Measurements from ENCODE around the gene CARD11. TPM values are rescaled to one million over a fixed set of nuclear protein-coding genes. Genes with fewer than 3 reads are reported as not detected.

Gene CARD11
- total and polyA plus RNA-seq, 2 of the 13 experiments (the other 11 are each of a cell fraction or from before 2014, with no cell fraction given), result 0.04 TPM; not detected in 1

- TF ChIP-seq SNAPC4 (CRISPR knock-in tag; IDR thresholded peaks at IDR 0.05) (no peak), HIC2 (CRISPR knock-in tag; IDR thresholded peaks at IDR 0.05; ENCODE audit: low read depth) (no peak), ZNF577 (CRISPR knock-in tag; IDR thresholded peaks at IDR 0.05; ENCODE audit: borderline replicate concordance, low read depth) (no peak), XRCC5 (optimal IDR thresholded peaks at IDR 0.05; ENCODE audit: low read length) (no peak)
These were observed 96.4 kb downstream of the CARD11 start (continued) for GRCh38 chr7:2947058-2947780.

- Histone ChIP-seq H3K4me3 (replicated peaks in 1 of 3; ENCODE audit: insufficient read depth in 1 of 3, low read depth in 2 of 3, low read length in 3 of 3) (no peak overlapping the region), H3K9ac (ENCODE audit: insufficient read depth, low read depth, low read length) (no peak overlapping the region), H3K9me3 (ENCODE audit: low read length) (no peaks in the 10 kb centered on the region), H3K27me3 (ENCODE audit: control insufficient read depth in 1 of 2, insufficient read depth in 2 of 2, low read length in 2 of 2) (peaks cover 1 to 11% of the 10 kb centered on the region in 2 experiments; a peak in 3 of 5 replicates), H4K20me1 (ENCODE audit: insufficient read depth, low read length) (no peaks in the 10 kb centered on the region), H3K27ac (ENCODE audit: extremely low read length, insufficient read depth, low read length) (no peak overlapping the region), H3K79me2 (ENCODE audit: insufficient read depth, low read length) (no peaks in the 10 kb centered on the region), H2AFZ (ENCODE audit: low read length) (no peak overlapping the region), H3K4me2 (ENCODE audit: low read depth, low read length) (no peak overlapping the region), H3K36me3 (replicated peaks in 1 of 2; ENCODE audit: control insufficient read depth in 1 of 2, insufficient read depth in 2 of 2, low read length in 2 of 2) (no peaks in the 10 kb centered on the region), H3K4me1 (ENCODE audit: insufficient read depth, low read length) (no peaks in the 10 kb centered on the region)
- CTCF ChIA-PET (ENCODE audit: low intra/inter-chr PET ratio, low total read pairs), result no interaction called here
- no TSS peak for BruUV-seq (replicated peaks)
- in situ Hi-C loops (cut with HindIII; ENCODE audit: extremely low pct_ligation_motif_present, low pct_unique_long_range_greater_than_20kb) (no loop called here), intact Hi-C loops (cut with micrococcal nuclease; ENCODE audit: unreplicated experiment) (no loop called here)
- FAIRE-seq (no peak), ATAC-seq (no peak), DNase-seq (ENCODE audit: low spot score) (no peak)
- 54% methylated on average over 4 of the region's 4 CpGs for WGBS (ENCODE audit: low lambda C conversion rate)
- POLR2A ChIA-PET, result no interaction called here
- TF ChIP-seq ZNF44 (CRISPR knock-in tag; IDR thresholded peaks at IDR 0.05), result no peak
- TF ChIP-seq ZNF557 (CRISPR knock-in tag; IDR thresholded peaks at IDR 0.05), result no peak
- no peak for TF ChIP-seq ZNF253 (CRISPR knock-in tag; IDR thresholded peaks at IDR 0.05; ENCODE audit: borderline replicate concordance)
- no peak for TF ChIP-seq RXRB (CRISPR knock-in tag; IDR thresholded peaks at IDR 0.05; ENCODE audit: borderline replicate concordance)
- no peak for TF ChIP-seq RFXANK (CRISPR knock-in tag; IDR thresholded peaks at IDR 0.05)
- TF ChIP-seq CBX1 (IDR thresholded peaks at IDR 0.05; ENCODE audit: low read depth), result no peak
- TF ChIP-seq PATZ1 (CRISPR knock-in tag; IDR thresholded peaks at IDR 0.05), result no peak
- no peak for TF ChIP-seq IKZF1 (IDR thresholded peaks at IDR 0.05)
These were observed 98.5 kb downstream of the CARD11 start for GRCh38 chr7:2945171-2945570.
